AG08396 (cell line): Measurements from ENCODE around the gene PJA2.
"Not testable (repeated sequence)": the region's sequence is repeated elsewhere in the genome, so short reads cannot be mapped to it uniquely, and the experiment has no call there.

ENCODE experiments used
- DNase-seq: peaks from one replicate; pipeline ENCODE4 v3.0.0; 2012; ENCODE audit warnings: low spot score, mixed read lengths

Gene PJA2, protein sequence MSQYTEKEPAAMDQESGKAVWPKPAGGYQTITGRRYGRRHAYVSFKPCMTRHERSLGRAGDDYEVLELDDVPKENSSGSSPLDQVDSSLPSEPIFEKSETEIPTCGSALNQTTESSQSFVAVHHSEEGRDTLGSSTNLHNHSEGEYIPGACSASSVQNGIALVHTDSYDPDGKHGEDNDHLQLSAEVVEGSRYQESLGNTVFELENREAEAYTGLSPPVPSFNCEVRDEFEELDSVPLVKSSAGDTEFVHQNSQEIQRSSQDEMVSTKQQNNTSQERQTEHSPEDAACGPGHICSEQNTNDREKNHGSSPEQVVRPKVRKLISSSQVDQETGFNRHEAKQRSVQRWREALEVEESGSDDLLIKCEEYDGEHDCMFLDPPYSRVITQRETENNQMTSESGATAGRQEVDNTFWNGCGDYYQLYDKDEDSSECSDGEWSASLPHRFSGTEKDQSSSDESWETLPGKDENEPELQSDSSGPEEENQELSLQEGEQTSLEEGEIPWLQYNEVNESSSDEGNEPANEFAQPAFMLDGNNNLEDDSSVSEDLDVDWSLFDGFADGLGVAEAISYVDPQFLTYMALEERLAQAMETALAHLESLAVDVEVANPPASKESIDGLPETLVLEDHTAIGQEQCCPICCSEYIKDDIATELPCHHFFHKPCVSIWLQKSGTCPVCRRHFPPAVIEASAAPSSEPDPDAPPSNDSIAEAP

GRCh38 chr5:109409844-109410388 is at the start of gene PJA2:
TSS of gene PJA2 (minus strand) at chr5:109409974. CDS start at chr5:109383433, 26,541 bp downstream.
- peak; percentile 95 for DNase-seq

DNA sequence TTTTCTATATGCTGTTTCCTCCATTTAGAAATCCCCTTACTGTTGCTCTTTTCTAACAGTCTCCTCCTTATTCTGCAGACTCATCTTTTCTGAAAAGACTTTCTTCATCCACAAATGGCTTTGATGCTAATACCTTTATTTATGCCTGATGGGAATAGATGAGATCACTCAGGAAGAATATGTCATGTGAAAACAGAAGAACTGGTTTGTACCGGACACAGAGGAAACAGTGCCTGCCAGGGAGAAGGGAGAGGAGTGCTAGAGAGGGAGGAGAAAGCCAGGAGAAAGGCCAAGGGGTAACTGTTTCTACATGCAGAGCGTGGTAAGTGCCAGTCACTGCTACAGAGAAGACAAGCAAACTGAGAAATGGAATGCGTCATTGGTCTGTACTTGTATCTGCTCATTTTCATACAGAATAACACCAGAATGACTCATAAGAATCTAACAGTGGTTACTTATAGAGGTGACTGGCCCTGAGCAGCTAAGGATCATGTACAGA is 45.9 kb upstream of the PJA2 start:
- peak; percentile 71 for DNase-seq

- DNase-seq = peak; percentile 33
These were observed 45.1 kb upstream of the PJA2 start for GRCh38 chr5:109454731-109455505.

DNA sequence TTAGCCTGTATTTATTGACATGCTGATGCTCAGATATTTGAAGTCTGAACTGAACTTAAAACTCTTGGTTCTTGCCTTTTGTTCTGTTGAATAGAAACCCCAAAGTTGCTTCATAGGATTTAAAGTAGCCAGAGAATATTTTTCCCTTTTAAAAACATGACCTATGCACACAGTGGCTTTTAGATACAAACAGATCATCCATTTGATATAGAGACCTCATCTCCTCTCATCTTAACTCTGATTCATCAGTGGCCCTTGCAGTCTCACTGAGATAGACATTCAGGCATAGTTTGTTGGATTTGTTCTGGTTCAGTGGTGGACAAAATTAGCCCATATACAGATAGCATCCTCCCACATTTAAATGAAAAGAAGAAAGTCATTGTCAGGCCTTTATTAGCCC is 43.5 kb upstream of the PJA2 start:
- no peak for DNase-seq

DNA sequence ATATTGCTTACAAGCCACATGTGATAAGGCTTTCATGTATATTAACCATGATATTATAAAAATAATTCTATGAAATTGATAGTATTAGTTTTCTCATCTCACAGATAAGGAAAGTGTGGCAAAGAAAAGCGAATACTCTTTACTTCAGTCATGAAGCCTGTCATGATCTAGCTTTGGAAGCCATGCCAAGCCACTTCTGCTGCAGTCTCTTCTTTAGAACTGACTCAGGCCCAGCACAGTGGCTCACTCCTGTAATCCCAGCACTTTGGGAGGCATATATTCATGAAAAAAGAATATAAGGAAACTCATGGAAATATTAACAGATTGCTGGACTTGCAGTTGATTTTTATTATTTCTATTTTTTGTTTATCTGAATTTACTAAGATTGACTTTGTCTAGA is 42.9 kb upstream of the PJA2 start:
- DNase-seq = no peak

GRCh38 chr5:109451146-109451545 is 41.4 kb upstream of the PJA2 start:
- DNase-seq = no peak

DNA sequence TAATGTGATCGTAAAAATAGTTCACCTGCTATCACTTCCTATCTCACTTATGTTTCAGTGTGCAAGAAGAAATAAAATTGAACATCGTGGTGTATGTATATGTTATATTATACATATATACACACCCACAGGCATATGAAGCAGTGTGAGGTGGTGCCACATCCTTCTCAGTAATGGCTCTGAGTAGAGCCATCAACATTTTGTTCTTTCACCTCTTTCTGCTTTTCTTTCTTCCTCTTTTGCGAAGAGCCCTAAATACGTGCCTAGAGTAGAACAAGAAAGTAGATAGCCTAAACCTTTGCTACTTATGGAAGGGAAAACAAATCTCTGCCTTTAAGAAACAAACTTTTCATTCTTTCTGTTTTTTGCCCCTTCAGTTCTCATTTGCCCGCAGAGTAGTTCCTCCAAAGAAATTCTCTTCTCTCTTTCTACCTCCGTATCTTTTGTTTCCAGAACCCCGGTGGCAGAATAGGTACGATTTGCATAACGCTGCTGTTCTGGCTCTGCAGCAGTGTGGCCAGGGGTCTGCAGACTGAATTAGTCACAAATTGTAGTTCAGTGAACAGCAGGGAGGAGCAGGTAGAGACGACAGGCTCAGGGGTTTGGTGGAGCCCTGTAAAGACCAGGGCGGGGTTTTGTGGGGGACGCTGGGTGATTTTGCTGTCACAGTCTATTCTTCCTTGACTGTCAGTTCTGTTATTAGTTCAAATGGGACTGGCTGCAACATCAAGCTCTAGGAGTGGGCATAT is 40.5 kb upstream of the PJA2 start:
- no peak for DNase-seq

DNA sequence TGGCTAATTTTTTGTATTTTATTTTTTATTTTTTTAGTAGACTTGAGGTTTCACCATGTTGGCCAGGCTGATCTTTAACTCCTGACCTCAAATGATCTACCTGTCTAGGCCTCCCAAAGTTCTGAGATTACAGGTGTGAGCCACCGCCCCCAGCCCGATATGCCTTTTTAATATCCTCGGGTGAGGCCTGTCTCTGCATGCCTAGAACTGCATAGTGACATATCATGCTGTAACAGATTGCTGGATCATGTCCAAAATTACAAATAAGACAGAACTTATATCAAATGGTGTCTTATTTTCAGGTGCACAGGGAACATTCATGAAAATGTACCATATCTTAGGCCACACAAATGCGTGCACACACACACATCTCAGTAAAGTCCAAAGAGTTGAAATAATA is 39.1 kb upstream of the PJA2 start:
- DNase-seq = no peak

GRCh38 chr5:109439590-109439989 is 29.8 kb upstream of the PJA2 start:
- no peak for DNase-seq

DNA sequence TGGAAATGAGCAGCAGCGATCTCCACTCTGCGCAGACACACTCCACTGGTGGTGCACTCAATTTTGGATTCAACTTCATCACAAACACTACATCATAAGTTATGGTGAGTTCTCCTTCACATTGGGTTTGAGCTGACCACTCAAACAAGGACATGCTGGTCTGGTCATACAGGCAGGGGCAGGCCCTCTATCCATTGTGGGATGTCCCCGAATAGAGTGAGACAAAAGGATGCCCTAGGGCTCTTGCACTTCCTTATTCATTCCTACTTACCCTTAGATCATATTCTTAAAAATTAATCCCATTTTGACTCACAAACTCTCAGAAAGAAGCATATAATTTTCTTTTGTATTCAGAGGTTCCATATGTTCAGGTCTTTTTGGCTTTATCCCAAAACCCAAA is 16.3 kb upstream of the PJA2 start:
- no peak for DNase-seq

- DNase-seq = not testable (repeated sequence)
These were observed 15.7 kb upstream of the PJA2 start for GRCh38 chr5:109425521-109425920.

GRCh38 chr5:109421956-109422355 is 12.2 kb upstream of the PJA2 start:
- DNase-seq = no peak

DNA sequence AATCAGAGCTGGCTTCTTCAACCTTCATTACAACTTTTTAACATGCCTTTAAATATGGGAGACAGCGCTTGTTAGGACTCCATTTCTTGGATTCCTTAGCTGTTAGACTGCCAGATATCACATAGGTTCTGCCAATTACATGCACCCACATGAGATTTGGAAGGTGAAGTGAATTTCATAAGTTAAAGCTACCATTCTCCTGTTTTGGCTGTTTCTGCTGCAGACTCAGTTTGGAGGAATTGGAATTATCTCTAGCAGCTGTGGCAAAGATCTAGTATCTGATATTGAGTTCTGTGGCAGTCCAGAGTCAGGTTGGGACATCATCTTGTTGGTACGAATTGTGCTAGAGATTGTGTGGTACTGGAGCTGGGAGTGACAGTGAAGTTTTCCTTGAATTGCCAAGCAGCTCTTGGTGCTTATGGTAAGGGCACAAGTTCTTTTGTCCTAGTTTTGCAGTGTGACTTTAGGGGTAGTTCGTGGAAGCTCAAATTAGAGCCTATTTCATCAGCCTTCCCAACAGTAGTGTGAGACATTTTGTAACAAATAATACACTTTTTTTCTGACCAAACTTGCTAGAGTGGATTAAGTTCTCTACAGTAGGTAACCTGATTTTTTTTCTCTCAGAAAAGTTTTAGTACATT is 9.1 kb upstream of the PJA2 start:
- DNase-seq = no peak

- DNase-seq = no peak
These were observed 7.1 kb upstream of the PJA2 start for GRCh38 chr5:109416882-109417281.

DNA sequence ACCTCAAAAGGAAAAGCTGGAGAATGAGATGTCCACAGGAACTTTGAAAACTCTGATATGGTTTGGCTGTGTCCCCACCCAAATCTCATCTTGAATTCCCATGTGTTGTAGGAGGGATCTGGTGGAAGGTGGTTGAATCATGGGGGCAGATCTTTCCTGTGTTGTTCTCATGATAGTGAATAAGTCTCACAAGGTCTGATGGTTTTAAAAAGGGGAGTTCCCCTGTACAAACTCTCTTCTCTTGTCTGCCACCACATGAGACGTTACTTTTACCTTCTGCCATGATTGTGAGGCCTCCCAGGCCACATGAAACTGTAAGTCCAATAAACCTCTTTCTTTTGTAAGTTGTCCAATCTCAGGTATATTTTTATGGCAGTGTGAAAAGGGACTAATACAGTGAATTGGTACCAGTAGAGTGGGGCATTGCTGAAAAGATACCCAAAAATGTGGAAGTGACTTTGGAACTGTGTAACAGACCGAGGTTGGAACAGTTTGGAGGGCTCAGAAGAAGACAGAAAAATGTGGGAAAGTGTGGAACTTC is 4.2 kb upstream of the PJA2 start:
- not testable (repeated sequence) for DNase-seq

GRCh38 chr5:109413458-109413857 is 3.7 kb upstream of the PJA2 start:
- DNase-seq = peak; percentile 16

DNA sequence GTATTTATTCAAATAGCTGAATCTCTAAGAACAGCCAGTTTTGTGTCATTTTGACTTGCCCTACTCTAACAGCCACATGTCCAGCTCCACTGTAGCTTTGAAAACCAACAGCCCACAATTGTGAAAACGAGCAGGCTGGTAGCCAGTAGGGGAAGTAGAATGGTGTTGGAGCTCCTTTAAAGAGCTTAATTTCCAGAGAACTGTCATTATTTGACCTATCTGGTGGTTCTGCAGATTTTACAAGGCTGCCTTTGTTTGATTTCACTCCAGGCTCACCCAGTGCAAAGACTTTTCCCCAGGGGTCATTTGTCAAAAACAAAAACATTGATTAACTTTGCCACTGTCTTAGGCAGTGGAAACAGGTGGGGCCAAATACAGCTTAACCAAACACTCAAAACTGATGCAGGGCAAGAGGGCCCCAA is 3.2 kb upstream of the PJA2 start:
- DNase-seq = no peak

GRCh38 chr5:109411627-109412026 is 1.9 kb upstream of the PJA2 start:
- DNase-seq = peak; percentile 48

DNA sequence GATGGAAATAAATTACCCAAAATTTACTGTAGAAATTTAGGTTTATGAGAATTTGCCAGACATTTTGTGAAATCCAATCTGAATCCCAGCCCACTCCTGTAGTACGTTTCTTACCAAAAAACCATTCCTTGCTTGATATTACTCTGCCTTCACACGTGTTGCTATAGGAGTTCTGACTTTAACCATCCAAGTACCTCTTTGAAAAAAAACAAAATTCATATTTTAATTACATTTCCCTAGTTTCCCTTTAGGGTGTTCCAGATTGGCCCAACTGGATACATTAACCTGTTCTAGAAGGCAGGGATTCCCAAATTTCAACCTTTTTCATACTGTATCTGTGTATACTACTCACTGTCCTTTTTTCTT is 1.4 kb upstream of the PJA2 start:
- no peak for DNase-seq

DNA sequence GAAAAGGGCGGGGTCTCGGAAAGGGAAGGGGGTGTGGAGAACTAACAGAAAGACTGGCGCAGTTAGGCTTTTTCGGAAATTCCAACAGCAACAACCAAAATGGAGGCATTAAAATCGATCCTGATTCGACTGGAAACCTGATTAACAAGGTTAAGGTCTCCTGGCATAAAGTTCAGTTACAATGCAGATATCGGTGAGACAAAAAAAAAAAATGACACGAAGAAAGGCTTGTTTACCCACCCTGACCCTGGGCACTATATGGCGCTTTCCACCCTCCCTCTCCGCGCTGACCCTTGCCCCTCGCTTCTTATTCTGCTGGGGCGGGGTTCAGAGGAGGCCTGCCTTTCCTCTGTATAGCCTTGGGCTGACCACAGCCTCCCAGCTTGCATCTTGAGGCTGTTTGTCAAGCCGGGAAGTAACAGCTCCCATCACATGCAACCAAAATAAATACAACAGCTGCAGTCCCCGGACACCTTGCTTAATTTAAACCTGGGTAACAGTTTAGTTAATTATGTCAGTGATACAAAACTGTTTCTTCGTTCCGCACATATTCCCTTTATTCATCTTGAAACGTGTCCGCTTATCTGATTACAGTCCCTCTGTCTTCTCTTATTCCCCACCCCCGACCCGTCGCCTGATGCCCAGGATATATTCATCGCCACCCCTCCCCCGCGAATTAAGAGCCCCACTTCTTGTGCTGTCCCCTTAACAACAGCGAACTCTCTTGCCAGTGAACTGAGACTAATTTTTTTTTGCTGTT is 795 bp upstream of the PJA2 start:
- peak; percentile 41 for DNase-seq
